DMS53 treated with DMSO at 0.1 percent for 48 hours (cell line): ENCODE results near the gene SIVA1.
A peak's percentile ranks its signal among the peaks of the same experiment; 100 is the strongest.

Experiments used
- DNase-seq: peaks from one replicate; lab custom pipeline; 2025; ENCODE audit not compliant: unreplicated experiment; lab: John Stamatoyannopoulos, UW

The SIVA1 gene

DNA sequence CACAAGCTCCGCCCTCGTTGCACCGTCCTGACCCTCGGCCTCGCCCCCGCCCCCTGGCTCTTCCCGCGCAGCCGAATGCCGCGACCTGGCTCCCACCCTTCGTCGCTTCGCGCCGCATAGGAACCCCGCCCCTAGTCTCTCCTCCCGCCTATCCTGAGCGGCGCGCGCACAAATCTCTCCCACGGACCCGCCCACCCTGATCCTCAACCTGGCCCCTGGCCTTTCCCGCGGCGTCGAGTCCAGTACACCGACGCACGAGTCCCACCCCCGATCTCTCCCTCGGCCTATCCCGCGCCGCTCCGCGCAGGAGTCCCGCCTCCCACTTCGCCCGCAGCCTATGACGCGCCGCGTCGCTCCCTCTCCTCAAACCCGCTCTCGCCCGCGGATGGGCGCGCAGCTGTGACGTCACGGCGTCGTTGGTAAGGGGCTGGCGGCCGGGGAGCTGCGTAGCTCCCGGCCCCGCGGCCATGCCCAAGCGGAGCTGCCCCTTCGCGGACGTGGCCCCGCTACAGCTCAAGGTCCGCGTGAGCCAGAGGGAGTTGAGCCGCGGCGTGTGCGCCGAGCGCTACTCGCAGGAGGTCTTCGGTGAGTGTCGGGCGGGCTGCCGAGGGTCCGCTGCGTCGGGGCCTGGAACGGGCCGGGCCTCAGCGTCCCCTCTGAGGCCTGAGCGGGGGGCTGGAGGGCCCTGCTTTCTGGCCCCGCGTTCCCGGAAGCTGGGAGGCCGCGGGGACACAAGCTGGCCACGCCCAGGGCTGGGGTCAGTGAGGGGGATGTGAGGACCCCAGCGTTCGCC is at the start of gene SIVA1:
TSS of gene SIVA1 (plus strand) at position 413 of the 793 bp plus-strand sequence. CDS start at position 468, 55 bp downstream.
- DNase-seq, result peak; percentile 94

- DNase-seq, result no peak
These were observed 49.7 kb upstream of the SIVA1 start for GRCh38 chr14:104703269-104703668.

DNA sequence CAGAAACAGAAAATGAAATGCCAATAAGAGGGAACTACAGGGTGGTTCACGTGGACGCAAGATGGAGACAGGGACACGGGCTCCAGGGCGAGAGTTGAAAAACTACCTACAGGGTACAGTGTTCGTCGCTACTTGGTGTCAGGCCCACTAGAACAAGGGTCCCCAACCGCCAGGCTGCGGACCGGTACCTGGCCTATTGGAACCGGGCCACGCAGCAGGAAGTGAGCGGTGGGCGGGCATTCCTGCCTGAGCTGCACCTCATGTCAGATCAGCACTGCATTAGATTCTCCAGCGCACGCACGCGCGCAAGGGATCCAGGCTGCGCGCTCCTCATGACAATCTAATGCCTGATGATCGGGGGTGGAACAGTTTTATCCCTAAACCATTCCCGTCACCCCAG is 48.7 kb upstream of the SIVA1 start:
- DNase-seq, result no peak

- no peak for DNase-seq
These were observed 47.5 kb upstream of the SIVA1 start for GRCh38 chr14:104705340-104706047.

DNA sequence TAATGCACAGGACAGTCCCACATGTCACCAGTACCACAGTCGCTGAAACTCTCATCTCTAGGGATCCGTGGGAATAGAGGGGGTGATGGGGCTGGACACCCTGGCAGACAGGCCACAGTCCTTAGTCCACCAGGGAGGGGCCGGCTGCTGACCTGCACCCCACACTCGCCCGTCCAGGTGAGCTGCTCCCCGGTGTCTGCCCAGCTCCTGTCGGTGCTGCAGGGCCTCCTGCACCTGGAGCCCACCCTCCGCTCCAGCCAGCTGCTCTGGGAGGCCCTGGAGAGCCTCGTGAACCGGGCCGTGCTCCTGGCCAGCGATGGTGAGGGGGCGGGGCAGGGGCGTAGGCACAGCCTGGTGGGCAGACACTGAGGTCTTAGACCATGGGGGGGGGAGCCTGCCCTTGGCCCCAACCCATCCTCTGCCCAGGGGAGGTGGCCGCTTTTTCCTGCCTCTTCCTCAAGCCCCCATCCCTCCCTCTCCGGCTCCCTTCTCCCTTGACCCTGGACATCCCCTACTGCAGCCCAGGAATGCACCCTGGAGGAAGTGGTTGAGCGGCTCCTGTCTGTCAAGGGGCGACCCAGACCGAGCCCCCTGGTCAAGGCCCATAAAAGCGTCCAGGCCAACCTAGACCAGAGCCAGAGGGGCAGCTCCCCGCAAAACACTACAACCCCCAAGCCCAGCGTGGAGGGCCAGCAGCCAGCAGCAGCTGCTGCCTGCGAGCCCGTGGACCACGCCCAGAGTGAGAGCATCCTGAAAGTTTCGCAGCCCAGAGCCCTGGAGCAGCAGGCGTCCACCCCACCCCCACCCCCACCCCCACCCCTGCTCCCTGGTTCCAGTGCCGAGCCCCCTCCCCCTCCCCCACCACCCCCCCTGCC is 46.0 kb upstream of the SIVA1 start:
- DNase-seq, result no peak

GRCh38 chr14:104707608-104708595 is 45.0 kb upstream of the SIVA1 start:
- no peak for DNase-seq

DNA sequence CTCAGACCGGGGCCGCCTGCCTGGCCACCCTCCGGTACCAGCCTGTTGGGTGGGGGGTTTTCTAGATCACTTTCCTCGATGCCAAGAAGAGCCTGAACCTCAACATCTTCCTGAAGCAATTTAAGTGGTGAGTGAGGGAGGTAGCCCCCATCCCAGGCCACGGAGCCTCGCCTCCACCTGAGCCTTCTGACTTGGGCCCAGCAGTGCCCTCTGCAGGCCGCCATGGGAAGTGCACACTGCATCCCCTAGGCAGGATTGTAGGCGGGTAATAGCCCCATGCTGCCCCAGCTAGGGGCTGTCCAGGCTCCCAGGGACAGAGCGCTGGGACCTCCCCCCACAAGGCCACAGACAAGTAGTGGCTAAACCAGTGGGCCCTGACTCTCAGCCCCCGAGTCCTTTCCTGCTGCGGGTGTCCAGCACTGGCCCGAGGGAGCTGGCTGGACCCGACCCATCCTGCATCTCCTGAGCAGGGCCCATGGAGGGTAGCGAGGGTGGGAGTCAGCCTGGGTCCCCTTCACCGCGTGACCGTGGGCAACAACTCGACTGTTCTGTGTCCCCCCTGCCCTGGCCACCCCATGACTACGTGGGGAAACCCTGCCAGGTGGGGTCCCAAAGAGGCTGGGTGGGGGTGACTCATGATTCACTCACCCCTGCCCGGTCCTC is 44.2 kb upstream of the SIVA1 start:
- DNase-seq, result peak; percentile 26

DNA sequence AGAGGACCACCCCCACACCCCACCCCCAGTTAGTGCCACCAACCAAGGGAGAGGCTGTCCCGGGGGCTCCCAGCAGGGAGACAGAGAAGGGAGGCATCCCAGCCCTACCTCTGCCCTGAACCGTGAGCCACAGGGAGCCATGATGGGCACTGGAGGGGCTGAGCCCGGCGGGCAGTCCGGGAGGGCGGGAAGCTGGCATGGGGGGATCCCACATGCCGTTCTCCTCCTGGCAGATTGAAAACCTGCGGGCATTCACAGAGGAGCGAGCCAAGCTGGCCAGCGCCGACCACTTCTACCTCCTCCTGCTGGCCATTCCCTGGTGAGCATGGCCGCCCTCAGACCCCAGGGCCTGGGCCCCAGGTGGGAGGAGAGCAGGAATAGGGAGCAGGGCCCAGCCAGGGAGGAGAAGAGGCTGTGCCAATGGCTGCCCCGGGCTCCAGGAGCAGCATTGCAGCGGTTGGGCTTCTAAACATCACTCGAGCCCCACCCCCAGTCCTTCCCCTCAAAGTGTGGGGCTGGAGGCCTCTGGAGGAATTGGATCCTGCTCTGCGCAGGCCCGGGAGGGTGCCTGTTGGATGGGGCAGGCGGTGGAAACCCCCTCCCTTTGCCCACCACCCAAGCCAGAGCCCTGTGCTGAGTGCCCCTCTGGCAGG is 43.4 kb upstream of the SIVA1 start:
- no peak for DNase-seq

DNA sequence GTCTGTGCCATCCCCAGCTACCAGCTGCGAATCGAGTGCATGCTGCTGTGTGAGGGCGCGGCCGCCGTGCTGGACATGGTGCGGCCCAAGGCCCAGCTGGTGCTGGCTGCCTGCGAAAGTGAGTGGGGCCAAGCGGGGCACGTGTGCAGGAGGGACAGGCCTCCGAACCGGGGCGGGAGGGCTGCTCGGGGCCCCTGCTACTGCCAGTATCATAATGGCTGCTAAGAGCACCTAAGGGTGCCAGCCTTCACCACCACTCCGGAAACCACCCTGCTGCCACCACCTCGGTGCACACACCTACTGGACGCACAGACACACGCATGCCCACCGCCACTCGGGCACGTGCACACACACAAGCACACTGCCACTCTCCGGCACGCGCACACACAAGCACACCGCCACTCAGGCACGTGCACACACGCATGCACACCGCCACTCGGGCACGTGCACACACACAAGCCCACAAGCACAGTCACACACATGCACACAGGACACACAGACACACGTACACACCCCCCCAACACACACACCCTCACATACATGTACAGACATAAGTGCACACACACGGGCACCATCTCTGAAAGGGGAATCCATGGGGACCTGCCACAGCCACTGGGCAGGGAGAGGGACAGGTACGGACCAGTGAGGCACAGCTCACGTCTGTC is 42.7 kb upstream of the SIVA1 start:
- no peak for DNase-seq

GRCh38 chr14:104712881-104713734 is 39.8 kb upstream of the SIVA1 start:
- DNase-seq, result no peak

DNA sequence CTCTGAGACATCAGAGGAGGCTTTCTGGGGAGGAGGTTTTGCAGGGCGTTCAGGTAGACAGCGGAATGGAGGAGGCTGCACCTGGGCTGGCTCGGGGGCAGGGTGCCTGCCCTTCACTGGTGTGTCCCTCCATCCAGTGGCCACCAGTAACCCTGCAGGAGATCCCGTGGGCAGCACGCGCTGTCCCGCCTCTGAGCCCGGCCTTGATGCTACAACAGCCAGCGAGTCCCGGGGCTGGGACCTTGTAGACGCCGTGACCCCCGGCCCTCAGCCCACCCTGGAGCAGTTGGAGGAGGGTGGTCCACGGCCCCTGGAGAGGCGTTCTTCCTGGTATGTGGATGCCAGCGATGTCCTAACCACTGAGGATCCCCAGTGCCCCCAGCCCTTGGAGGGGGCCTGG is 38.9 kb upstream of the SIVA1 start:
- DNase-seq, result no peak

- no peak for DNase-seq
These were observed 38.3 kb upstream of the SIVA1 start for GRCh38 chr14:104714681-104715080.

GRCh38 chr14:104715416-104715815 is 37.5 kb upstream of the SIVA1 start:
- DNase-seq, result no peak

DNA sequence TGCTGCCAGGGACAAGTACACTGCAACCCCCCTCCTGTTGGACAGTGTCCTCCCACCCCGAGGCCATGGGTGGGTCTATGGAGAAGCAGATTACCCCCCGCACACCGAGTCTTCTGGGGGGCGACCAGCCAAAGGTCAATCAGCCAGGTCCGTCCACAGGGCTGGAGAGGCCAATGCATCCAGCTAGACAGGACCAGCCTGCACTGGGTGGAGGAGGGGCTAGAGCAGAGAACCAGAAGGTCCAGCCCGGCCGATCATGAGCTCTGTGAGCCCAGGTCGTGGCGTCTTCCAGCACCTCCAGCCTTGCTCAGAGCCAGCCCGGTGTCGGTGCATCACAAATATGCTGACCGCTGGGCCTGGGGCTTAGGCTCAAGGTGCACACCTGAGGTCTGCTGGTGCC is 37.1 kb upstream of the SIVA1 start:
- no peak for DNase-seq

DNA sequence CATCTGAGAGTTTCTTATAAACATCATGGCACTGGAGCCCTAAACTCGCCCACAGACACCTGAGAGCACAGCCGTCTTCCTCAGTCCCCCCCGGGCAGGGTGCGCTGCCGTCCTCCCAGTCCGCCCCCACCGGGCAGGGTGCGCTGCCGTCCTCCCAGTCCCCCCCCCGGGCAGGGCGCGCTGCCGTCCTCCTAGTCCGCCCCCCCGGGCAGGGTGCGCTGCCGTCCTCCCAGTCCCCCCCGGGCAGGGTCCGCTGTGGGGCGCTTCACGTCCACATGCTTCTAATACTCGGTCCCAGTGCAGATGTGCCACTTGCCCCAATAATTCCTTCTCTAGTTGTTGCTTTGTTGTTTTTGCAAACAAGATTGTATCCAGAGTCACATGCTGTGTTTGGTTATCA is 35.8 kb upstream of the SIVA1 start:
- DNase-seq, result no peak

- no peak for DNase-seq
These were observed 35.3 kb upstream of the SIVA1 start for GRCh38 chr14:104717646-104718045.

- DNase-seq, result no peak
These were observed 34.8 kb upstream of the SIVA1 start for GRCh38 chr14:104718147-104718546.

- DNase-seq, result no peak
These were observed 34.1 kb upstream of the SIVA1 start for GRCh38 chr14:104718871-104719270.
